AG10803 (cell line): Measurements from ENCODE around the gene SPZ1.

Source experiments
- DNase-seq: peaks from one replicate; pipeline ENCODE4 v3.0.0; 2010; ENCODE audit warnings: low read depth
- H3K4me3 ChIP-seq: 2 replicates; pipeline ENCODE4 v1.5.1; 2011; ENCODE audit warnings: mild to moderate bottlenecking, low read length, control low read depth
- CTCF ChIP-seq: conservative IDR thresholded peaks from 2 replicates; pipeline ENCODE4 v1.5.1; 2011; ENCODE audit warnings: mild to moderate bottlenecking, low read length, control low read depth, inconsistent platforms

SPZ1 gene

DNA sequence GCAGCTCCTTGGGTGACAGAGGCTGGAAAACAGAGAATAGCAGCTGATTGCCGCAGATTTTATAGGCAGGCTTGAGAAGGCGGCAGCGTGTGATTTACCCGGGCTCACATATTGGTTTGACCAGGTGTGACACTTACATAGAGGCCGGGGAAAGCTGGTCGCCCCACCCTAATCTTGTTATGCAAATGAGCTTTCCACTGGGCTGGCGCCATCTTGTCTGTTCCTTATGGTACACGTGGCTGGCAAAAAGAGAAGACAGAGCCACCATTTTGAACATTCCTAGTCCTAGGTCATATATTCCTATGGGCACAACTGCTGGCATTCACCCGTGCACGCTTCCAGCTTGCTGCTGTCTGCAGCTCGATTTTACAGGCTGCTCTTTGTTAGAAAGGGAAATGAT lies 11.3 kb upstream of the SPZ1 start:
- no peak for DNase-seq
- TF ChIP-seq CTCF = no peak
- H3K4me3 ChIP-seq = no peak overlapping the region

DNA sequence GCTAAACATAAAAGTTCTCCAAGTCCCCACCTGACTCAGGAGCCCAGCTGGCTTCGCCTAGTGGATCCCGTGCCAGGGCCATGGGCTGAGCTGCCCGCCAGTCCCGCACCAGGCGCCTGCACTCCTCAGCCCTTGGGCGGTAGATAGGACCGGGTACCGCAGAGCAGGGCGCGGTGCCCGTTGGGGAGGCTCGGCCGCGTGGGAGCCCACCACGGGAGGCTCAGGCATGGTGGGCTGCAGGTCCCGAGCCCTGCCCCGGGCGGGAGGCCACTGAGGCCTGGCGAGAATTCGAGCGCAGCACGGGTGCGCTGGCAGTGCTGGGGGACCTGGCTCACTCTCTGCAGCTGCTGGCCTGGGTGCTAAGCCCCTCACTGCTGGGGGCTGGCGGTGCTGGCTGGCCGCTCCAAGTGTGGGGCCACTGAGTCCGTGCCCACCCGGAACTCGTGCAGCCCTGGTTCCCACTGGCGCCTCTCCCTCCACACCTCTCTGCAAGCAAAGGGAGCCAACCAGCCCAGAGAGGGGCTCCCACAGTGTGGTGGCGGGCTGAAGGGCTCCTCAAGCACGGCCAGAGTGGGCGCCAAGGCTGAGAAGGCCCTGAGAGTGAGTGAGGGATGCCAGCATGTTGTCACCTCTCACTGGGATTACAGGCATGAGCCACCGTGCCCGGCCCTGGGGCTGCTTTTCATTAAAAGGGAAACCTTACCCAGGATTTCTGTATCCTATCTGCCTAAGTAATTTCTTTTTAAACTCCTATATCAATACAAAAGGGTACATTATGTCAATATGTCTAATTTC lies 9.7 kb upstream of the SPZ1 start:
- DNase-seq = no peak
- no peak overlapping the region for H3K4me3 ChIP-seq
- TF ChIP-seq CTCF = no peak

- DNase-seq = no peak
- TF ChIP-seq CTCF = no peak
- no peak overlapping the region for H3K4me3 ChIP-seq
Measured at GRCh38 chr5:80315244-80315643, 4.6 kb upstream of the SPZ1 start.

- peak; percentile 46 for DNase-seq
- TF ChIP-seq CTCF = no peak
- no peak overlapping the region for H3K4me3 ChIP-seq
Measured at GRCh38 chr5:80318212-80318611, 1.6 kb upstream of the SPZ1 start.

GRCh38 chr5:80324912-80325311 lies 5.1 kb downstream of the SPZ1 start:
- TF ChIP-seq CTCF = no peak
- DNase-seq = no peak
- H3K4me3 ChIP-seq = no peak overlapping the region

DNA sequence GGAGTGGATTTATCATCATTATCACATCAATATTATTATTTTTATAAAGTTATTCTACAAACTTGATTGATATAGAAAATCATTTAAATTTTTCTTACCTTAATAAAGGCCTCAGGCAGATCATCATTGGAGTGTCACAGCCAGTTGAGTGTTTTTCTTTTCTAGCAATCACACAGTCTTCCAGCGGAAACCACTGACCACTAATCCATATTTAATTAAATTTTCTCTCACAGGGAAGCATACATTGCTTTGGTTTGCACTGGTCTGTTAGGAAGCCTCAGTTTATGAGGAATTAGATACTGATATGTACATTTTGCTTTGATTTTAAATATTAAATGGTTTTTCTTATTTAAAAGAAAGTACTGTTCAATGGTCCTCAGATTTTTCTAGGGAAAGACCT lies 6.7 kb downstream of the SPZ1 start:
- no peak for DNase-seq
- TF ChIP-seq CTCF = no peak
- no peak overlapping the region for H3K4me3 ChIP-seq

DNA sequence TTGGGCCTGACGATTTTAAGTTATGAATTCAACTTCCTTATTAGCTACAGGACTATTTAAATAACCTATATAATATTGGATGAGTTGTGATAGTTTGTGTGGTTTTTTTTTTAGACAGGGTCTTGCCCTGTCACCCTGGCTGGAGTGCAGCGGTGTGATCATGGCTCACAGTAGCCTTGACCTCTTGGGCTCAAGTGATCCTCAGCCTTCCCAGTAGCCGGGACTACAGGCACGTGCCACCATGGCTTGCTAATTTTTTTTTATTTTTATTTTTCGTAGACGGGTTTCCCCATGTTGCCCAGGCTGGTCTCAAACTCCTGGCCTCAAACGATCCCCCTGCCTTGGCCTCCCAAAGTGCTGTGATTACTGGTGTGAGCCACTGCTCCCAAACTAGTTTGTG lies 17.6 kb downstream of the SPZ1 start:
- TF ChIP-seq CTCF = no peak
- no peak for DNase-seq
- no peak overlapping the region for H3K4me3 ChIP-seq
